Heart left ventricle (tissue), 13 donors: ENCODE measurements around the gene CSNK1G1.

Experiments used
- CTCF ChIP-seq, 12 donors: fragments of 200-600 bp; sonication (generic) in 4 of 12; IDR thresholded peaks; one replicate each; pipeline versions ENCODE4 v1.5.0 to v1.8.0; 2018 to 2022; ENCODE audit warnings: antibody characterized with exemption in 12 of 12, mild to moderate bottlenecking in 5 of 12
- POLR2A ChIP-seq, 2 donors: fragments of 450-650 bp; IDR thresholded peaks; one replicate each; pipeline ENCODE4 v1.6.1; 2017; ENCODE audit warnings: antibody characterized with exemption in 2 of 2, mild to moderate bottlenecking in 2 of 2, moderate library complexity in 2 of 2
- donor health status: ischemic (EF 13 %, LVEDD 7.1; RV severe dilation, severe dysfunction).
- donor health status: DM: no; HTN: yes; CAD: no.
- donor health status: DM: no; HTN: no; CAD: no.
- donor health status: ischemic (EF 25% LVEDD 6.9; RV normal size, moderate dysfunction).
- donor health status: ischemic (EF 25% LVEDD 5.7; RV mildly dilated, moderate dysfunction).
- donor health status: ischemic (EF 35%, LVEDD 5.7; RV mildly dilated, moderate dysfunction).
- donor health status: nonischemic (EF 11% LVEDD 7.7; RV severe dilation, severe dysfunction).
- donor health status: DM: yes; HTN: yes; CAD: no.
- donor health status: PGD.
- donor health status: ischemic (EF 29% LVEDD 5.4; RV normal size, mild dysfunction).
- donor health status: nonischemic (EF 23%, LVEDD 6.1; RV moderate dilation, normal function).

GRCh38 chr15:64117759-64118487, 238.1 kb downstream of the CSNK1G1 start:
- TF ChIP-seq CTCF (IDR thresholded peaks at IDR 0.05) (no peak), POLR2A (IDR thresholded peaks at IDR 0.05) (no peak)
